Measurements from ENCODE around the gene NFYB.

Gene NFYB

DNA sequence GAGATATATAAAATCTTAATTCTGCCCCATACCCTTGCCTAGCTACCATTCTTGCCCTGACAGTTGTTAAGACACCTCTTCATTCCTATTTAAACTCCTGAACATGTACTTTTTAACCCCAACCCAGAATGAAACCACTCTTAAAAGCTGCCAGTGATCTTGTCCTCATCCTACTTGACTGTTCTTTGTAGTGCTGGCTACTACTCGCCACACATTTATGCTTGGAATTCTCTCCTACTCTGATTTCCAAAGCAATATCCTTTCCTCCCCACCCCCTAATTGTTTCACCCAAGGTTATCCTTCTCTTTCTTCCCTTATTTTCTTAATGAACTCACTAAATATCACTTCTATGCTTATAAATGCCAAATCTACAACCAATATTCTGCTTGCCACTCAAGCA is 4.1 kb downstream of the NFYB start:
- Histone ChIP-seq H3K9me3 (no peaks in the 10 kb centered on the region), H3K36me3 (peaks cover 18% of the 10 kb centered on the region), H3K4me3 (ENCODE audit: low read depth in 1 of 2, low read length in 1 of 2) (no peak overlapping the region), H3K27me3 (no peaks in the 10 kb centered on the region), H3K27ac (no peak overlapping the region), H3K4me1 (ENCODE audit: control insufficient read depth in 1 of 2, insufficient read depth in 1 of 2, low read depth in 1 of 2, low read length in 1 of 2) (peaks cover 17 to 19% of the 10 kb centered on the region in 2 experiments)
- TF ChIP-seq, protein P1, sequence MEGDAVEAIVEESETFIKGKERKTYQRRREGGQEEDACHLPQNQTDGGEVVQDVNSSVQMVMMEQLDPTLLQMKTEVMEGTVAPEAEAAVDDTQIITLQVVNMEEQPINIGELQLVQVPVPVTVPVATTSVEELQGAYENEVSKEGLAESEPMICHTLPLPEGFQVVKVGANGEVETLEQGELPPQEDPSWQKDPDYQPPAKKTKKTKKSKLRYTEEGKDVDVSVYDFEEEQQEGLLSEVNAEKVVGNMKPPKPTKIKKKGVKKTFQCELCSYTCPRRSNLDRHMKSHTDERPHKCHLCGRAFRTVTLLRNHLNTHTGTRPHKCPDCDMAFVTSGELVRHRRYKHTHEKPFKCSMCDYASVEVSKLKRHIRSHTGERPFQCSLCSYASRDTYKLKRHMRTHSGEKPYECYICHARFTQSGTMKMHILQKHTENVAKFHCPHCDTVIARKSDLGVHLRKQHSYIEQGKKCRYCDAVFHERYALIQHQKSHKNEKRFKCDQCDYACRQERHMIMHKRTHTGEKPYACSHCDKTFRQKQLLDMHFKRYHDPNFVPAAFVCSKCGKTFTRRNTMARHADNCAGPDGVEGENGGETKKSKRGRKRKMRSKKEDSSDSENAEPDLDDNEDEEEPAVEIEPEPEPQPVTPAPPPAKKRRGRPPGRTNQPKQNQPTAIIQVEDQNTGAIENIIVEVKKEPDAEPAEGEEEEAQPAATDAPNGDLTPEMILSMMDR (IDR thresholded peaks at IDR 0.05): no peak

DNA sequence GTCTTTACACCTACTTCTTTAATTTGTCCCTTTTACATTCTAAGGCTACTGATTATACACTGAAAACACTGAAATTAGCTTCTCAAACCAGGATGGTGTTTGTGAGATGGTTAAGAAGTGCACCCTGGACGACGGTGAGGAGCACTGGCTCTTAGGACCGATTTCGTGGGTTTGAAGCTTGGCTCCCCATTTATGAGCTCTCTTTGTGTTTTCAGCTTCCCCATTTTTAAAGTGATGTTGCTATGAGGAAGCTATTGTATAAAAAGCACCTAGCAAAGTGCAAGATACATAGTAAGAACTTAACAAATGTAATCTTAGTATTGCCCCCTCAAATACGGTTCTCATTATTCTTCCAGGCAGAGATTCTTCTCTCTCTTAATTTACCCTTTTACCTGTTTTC is 4.7 kb downstream of the NFYB start:
- Histone ChIP-seq H3K9me3 (no peaks in the 10 kb centered on the region), H3K4me3 (ENCODE audit: low read depth in 1 of 2, low read length in 1 of 2) (no peak overlapping the region), H3K4me1 (ENCODE audit: control insufficient read depth in 1 of 2, insufficient read depth in 1 of 2, low read depth in 1 of 2, low read length in 1 of 2) (peaks cover 14% of the 10 kb centered on the region in 2 experiments), H3K27me3 (no peaks in the 10 kb centered on the region), H3K36me3 (peaks cover 24% of the 10 kb centered on the region), H3K27ac (peak overlapping the region; percentile 44)
- TF ChIP-seq, protein P1 (IDR thresholded peaks at IDR 0.05): no peak

DNA sequence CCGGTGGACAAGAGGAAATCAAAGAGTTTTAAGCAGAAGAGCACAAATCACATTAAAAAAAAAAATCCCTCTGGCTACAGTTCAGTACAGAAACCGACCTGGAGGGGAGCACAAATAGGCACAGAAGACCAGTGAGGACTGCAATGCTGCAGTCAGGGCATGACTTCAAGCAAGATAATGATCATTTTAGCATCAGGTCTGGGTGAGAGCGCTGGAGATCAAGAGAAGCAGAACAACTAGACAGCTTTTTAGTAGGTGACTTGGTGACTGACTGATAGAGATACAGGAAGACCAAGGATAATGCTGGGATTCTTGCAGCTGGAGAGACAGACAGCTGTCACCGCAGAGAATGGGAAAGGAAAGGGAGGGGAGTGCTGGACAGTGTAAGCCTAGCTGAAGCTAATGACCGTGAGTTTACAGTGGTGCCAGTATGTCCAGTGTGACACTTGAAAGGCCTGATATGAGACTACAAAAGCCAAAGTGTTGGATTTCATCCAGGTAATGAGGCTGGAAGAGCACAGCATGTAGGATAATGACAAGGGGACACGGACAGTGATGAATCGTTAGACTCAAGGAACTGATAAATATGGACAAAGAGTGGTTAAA is 5.6 kb downstream of the NFYB start:
- H3K9me3 ChIP-seq: no peaks in the 10 kb centered on the region
- no peak overlapping the region for H3K27ac ChIP-seq
- no peak overlapping the region for H3K4me3 ChIP-seq (ENCODE audit: low read depth in 1 of 2, low read length in 1 of 2)
- peaks cover 13% of the 10 kb centered on the region in 2 experiments for H3K4me1 ChIP-seq (ENCODE audit: control insufficient read depth in 1 of 2, insufficient read depth in 1 of 2, low read depth in 1 of 2, low read length in 1 of 2)
- TF ChIP-seq, protein P1 (IDR thresholded peaks at IDR 0.05): no peak
- peaks cover 32% of the 10 kb centered on the region for H3K36me3 ChIP-seq
- H3K27me3 ChIP-seq: no peaks in the 10 kb centered on the region

DNA sequence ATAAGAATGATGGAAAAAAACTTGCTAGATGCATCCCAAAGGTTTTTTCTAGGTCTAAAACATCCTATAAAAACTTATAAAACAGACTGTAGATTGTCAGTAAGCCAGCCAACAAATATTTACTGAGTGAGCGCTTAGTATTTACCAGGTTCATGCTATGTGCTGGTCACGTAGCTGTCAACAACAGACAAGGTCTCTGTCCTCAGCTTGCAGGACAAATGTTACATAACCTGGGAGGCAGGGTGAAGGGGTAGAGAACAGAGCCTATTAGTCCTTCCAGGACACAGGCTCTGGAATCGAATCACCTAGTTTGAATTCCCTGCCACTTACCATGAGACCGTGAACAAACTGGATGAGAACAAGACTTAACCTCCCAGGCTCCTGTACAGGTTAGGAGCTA is 6.4 kb downstream of the NFYB start:
- Histone ChIP-seq H3K4me1 (ENCODE audit: control insufficient read depth in 1 of 2, insufficient read depth in 1 of 2, low read depth in 1 of 2, low read length in 1 of 2) (peaks cover 6% of the 10 kb centered on the region in 2 experiments), H3K9me3 (no peaks in the 10 kb centered on the region), H3K4me3 (ENCODE audit: low read depth in 1 of 2, low read length in 1 of 2) (no peak overlapping the region), H3K27me3 (no peaks in the 10 kb centered on the region), H3K27ac (no peak overlapping the region), H3K36me3 (peaks cover 38% of the 10 kb centered on the region)
- TF ChIP-seq, protein P1 (IDR thresholded peaks at IDR 0.05): no peak

DNA sequence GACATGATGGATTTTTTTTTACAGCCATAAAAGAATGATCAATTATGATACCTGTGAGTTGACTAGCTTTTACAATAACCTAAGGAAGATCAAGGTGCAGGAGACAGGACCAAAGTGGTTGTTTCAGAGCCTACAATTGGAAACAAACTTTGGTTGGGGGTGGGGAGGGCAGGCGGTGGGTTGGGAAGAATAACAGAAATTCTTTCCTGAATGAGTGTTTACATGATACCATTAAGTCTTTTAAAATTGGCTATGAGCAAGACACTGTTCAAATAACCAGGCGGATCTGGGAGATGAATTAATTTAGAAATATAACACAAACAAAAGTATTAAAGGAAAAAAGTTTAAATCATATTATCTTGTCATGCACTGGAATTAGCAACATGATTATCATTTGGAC is 7.2 kb downstream of the NFYB start:
- no peaks in the 10 kb centered on the region for H3K9me3 ChIP-seq
- H3K27ac ChIP-seq: no peak overlapping the region
- peaks cover 45% of the 10 kb centered on the region for H3K36me3 ChIP-seq
- no peaks in the 10 kb centered on the region for H3K27me3 ChIP-seq
- TF ChIP-seq, protein P1 (IDR thresholded peaks at IDR 0.05): no peak
- no peak overlapping the region for H3K4me3 ChIP-seq (ENCODE audit: low read depth in 1 of 2, low read length in 1 of 2)
- peaks cover 0 to 2% of the 10 kb centered on the region in 2 experiments for H3K4me1 ChIP-seq (ENCODE audit: control insufficient read depth in 1 of 2, insufficient read depth in 1 of 2, low read depth in 1 of 2, low read length in 1 of 2)

Measured in neutrophil (primary cell).